ENCODE data around the gene NOBOX. TPM values are rescaled to one million over a fixed set of nuclear protein-coding genes. Genes with fewer than 3 reads are reported as not detected.

The NOBOX gene
- total and polyA plus RNA-seq, 10 of the 15 experiments (the other 5 are each of a cell fraction or from before 2014, with no cell fraction given), result not detected

DNA sequence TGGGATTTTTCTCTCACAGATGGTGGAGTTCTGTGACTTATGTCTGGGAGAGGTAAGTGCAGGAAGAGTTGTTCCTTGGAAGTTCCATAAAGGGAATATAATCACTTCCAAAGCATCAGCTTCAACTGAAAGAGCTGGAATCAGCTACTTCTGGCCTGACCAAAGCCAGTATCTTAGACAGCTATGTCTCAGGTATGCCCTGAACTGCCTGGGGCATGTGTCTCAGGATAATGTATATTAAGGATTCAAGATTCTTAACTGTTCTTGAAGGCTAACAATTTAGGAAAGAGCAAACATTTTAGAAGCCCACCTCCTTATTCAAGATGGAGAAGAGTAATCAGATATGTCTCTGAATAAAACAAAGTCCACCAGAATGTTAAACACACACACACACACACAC lies 12.4 kb upstream of the NOBOX start (continued):
- TF ChIP-seq NFYB (IDR thresholded peaks at IDR 0.05; ENCODE audit: insufficient read depth, low read depth, low read length), result no peak
- TF ChIP-seq SMAD5 (IDR thresholded peaks at IDR 0.05; ENCODE audit: low read depth), result no peak
- TF ChIP-seq CHD1 (IDR thresholded peaks at IDR 0.05; ENCODE audit: low read depth, low read length), result no peak
- no peak for TF ChIP-seq RAD21 (IDR thresholded peaks at IDR 0.05; ENCODE audit: insufficient read depth, low read depth, low read length)

DNA sequence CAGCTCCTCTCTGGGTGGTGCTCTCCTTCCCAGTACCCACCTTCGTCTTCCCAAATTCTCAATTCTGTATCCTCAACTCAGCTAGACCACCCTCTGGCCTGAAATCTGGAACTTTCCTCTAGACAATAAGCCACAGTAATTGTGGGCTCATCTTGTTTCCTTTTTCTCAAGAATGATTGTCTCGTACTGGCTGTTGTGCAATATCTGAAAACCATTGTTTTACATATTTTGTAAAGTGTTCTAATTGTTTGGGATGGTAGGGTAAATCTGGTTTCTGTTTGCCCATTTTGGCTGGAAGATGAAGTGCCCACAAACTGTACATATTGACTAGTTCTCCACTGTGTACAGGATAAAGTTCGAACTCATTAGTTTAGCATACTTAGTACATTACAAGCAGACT lies 11.3 kb upstream of the NOBOX start:
- H2AFZ ChIP-seq (ENCODE audit: control insufficient read depth, low read depth, low read length), result no peak overlapping the region
- H3K27ac ChIP-seq (ENCODE audit: control insufficient read depth, insufficient read depth), result no peak overlapping the region
- no peaks in the 10 kb centered on the region for H3K4me1 ChIP-seq (ENCODE audit: control insufficient read depth, insufficient read depth, low read length)
- ChIA-PET CTCF (no interaction called here), SMC1A (ENCODE audit: uncharacterized antibody, unreplicated experiment) (no interaction called here), POLR2A (no interaction called here), RAD21 (ENCODE audit: unreplicated experiment) (no interaction called here)
- intact Hi-C loops (cut with micrococcal nuclease; ENCODE audit: unreplicated experiment) (no loop called here), in situ Hi-C loops (cut with MboI) (no loop called here)
- FAIRE-seq (no peak), ATAC-seq (no peak), DNase-seq (ENCODE audit: low read depth, low spot score) (no peak)
- no peaks in the 10 kb centered on the region for H3K9me3 ChIP-seq (replicated peaks; ENCODE audit: control insufficient read depth, insufficient read depth, low read length)
- no TSS peak for BruUV-seq (replicated peaks)
- no peaks in the 10 kb centered on the region for H3K27me3 ChIP-seq (replicated peaks in 1 of 2; ENCODE audit: control insufficient read depth in 2 of 2, insufficient read depth in 2 of 2, low read length in 1 of 2)
- no peak overlapping the region for H3K4me2 ChIP-seq (ENCODE audit: control insufficient read depth, insufficient read depth)
- no peaks in the 10 kb centered on the region for H3K36me3 ChIP-seq (ENCODE audit: control insufficient read depth in 2 of 2, insufficient read depth in 2 of 2, low read length in 1 of 2)
- H3K79me2 ChIP-seq (ENCODE audit: control insufficient read depth, insufficient read depth, low read length), result no peaks in the 10 kb centered on the region
- H4K20me1 ChIP-seq (ENCODE audit: control insufficient read depth, insufficient read depth), result no peaks in the 10 kb centered on the region
- no peak overlapping the region for H3K9ac ChIP-seq (ENCODE audit: control insufficient read depth, insufficient read depth, low read length)
- 3% methylated on average over 3 of the region's 3 CpGs for WGBS (ENCODE audit: insufficient coverage, insufficient replicate concordance, low lambda C conversion rate, missing lambda C conversion rate)
- H3K4me3 ChIP-seq, result no peak overlapping the region
- TF ChIP-seq CREM (IDR thresholded peaks at IDR 0.05; ENCODE audit: low read depth) (no peak), SREBF1 (IDR thresholded peaks at IDR 0.05; ENCODE audit: low read length) (no peak), KDM1A (IDR thresholded peaks at IDR 0.05; ENCODE audit: borderline replicate concordance) (no peak), SRF (IDR thresholded peaks at IDR 0.05; ENCODE audit: low read depth in 2 of 2, low read length in 2 of 2) (no peak), RBBP5 (conservative IDR thresholded peaks at IDR 0.05) (no peak), TAF1 (IDR thresholded peaks at IDR 0.05; ENCODE audit: borderline replicate concordance, low read depth, low read length) (no peak), NR2C2 (IDR thresholded peaks at IDR 0.05; ENCODE audit: borderline replicate concordance, control insufficient read depth, insufficient read length, low read depth) (no peak), SUZ12 (IDR thresholded peaks at IDR 0.05; ENCODE audit: unreplicated experiment) (no peak), POLR2A (IDR thresholded peaks at IDR 0.05; ENCODE audit: low read depth, low read length) (no peak), ZNF384 (IDR thresholded peaks at IDR 0.05; ENCODE audit: borderline replicate concordance, low read depth, low read length) (no peak), SPI1 (IDR thresholded peaks at IDR 0.05; ENCODE audit: borderline replicate concordance, insufficient read depth, low read depth, low read length) (no peak)
- TF ChIP-seq, protein P1, sequence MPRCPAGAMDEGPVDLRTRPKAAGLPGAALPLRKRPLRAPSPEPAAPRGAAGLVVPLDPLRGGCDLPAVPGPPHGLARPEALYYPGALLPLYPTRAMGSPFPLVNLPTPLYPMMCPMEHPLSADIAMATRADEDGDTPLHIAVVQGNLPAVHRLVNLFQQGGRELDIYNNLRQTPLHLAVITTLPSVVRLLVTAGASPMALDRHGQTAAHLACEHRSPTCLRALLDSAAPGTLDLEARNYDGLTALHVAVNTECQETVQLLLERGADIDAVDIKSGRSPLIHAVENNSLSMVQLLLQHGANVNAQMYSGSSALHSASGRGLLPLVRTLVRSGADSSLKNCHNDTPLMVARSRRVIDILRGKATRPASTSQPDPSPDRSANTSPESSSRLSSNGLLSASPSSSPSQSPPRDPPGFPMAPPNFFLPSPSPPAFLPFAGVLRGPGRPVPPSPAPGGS (IDR thresholded peaks at IDR 0.05; ENCODE audit: borderline replicate concordance, insufficient read depth, low read depth, low read length, poor library complexity, severe bottlenecking), result no peak
- TF ChIP-seq, protein P2, sequence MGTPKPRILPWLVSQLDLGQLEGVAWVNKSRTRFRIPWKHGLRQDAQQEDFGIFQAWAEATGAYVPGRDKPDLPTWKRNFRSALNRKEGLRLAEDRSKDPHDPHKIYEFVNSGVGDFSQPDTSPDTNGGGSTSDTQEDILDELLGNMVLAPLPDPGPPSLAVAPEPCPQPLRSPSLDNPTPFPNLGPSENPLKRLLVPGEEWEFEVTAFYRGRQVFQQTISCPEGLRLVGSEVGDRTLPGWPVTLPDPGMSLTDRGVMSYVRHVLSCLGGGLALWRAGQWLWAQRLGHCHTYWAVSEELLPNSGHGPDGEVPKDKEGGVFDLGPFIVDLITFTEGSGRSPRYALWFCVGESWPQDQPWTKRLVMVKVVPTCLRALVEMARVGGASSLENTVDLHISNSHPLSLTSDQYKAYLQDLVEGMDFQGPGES (IDR thresholded peaks at IDR 0.05), result no peak
- TF ChIP-seq, protein P3, sequence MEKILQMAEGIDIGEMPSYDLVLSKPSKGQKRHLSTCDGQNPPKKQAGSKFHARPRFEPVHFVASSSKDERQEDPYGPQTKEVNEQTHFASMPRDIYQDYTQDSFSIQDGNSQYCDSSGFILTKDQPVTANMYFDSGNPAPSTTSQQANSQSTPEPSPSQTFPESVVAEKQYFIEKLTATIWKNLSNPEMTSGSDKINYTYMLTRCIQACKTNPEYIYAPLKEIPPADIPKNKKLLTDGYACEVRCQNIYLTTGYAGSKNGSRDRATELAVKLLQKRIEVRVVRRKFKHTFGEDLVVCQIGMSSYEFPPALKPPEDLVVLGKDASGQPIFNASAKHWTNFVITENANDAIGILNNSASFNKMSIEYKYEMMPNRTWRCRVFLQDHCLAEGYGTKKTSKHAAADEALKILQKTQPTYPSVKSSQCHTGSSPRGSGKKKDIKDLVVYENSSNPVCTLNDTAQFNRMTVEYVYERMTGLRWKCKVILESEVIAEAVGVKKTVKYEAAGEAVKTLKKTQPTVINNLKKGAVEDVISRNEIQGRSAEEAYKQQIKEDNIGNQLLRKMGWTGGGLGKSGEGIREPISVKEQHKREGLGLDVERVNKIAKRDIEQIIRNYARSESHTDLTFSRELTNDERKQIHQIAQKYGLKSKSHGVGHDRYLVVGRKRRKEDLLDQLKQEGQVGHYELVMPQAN (conservative IDR thresholded peaks at IDR 0.05), result no peak
- TF ChIP-seq, protein P4, sequence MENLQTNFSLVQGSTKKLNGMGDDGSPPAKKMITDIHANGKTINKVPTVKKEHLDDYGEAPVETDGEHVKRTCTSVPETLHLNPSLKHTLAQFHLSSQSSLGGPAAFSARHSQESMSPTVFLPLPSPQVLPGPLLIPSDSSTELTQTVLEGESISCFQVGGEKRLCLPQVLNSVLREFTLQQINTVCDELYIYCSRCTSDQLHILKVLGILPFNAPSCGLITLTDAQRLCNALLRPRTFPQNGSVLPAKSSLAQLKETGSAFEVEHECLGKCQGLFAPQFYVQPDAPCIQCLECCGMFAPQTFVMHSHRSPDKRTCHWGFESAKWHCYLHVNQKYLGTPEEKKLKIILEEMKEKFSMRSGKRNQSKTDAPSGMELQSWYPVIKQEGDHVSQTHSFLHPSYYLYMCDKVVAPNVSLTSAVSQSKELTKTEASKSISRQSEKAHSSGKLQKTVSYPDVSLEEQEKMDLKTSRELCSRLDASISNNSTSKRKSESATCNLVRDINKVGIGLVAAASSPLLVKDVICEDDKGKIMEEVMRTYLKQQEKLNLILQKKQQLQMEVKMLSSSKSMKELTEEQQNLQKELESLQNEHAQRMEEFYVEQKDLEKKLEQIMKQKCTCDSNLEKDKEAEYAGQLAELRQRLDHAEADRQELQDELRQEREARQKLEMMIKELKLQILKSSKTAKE (IDR thresholded peaks at IDR 0.05; ENCODE audit: low read depth, poor library complexity, severe bottlenecking), result no peak

All from GM12878 (cell line).